ENCODE measurements around the gene OGFRL1.

DNA sequence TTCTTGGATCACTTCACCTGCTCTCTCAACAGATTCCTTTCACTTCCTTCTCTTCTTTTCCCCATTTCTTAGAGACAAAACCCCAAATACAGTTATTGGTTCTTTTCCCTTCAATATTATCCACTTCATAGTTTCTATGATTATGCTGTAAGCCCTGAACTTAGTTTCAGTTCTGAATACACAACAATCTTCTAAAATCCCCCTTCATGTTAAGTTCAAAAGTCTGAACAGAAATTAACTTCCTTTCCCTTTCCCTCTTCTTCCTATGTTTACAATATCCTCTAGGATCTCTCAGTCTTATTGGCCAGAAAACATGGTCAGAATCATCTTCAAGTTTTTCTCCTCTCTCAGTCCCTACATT lies 57.7 kb downstream of the OGFRL1 start:
- TF ChIP-seq CTCF (IDR thresholded peaks at IDR 0.05 in 2 of 3, conservative IDR thresholded peaks at IDR 0.05 in 1 of 3; ENCODE audit: borderline replicate concordance in 1 of 3, insufficient read depth in 1 of 3, low read depth in 2 of 3, low read length in 2 of 3) (no peak), SIN3A (IDR thresholded peaks at IDR 0.05; ENCODE audit: low read depth) (no peak)

Data from HCT116 (cell line).